H9 (cell line): Measurements from ENCODE around the gene PIAS4. TPM values are rescaled to one million over a fixed set of nuclear protein-coding genes. Genes with fewer than 3 reads are reported as not detected.

ENCODE experiments used
- DNase-seq: peaks from one replicate; pipeline ENCODE4 v3.0.0-alpha.2; 2017
- H2AFZ ChIP-seq: one replicate; pipeline ENCODE4 v1.6.1; 2013; ENCODE audit warnings: mild to moderate bottlenecking, low read length, control low read depth, moderate library complexity
- H2AK5ac ChIP-seq: 2 replicates; pipeline ENCODE4 v1.6.1; 2013; ENCODE audit warnings: low read length, control low read depth, mixed read lengths; ENCODE audit not compliant: insufficient read length
- H2BK120ac ChIP-seq: one replicate; pipeline ENCODE4 v1.6.1; 2013; ENCODE audit warnings: low read depth, mild to moderate bottlenecking, low read length, control low read depth, inconsistent platforms; ENCODE audit not compliant: poor library complexity, severe bottlenecking
- H2BK12ac ChIP-seq: 2 replicates; pipeline ENCODE4 v1.6.1; 2013; ENCODE audit warnings: low read length, control low read depth, mixed read lengths, low read depth; ENCODE audit not compliant: insufficient read length
- H2BK15ac ChIP-seq: 2 replicates; pipeline ENCODE4 v1.6.1; 2013; ENCODE audit warnings: low read depth, low read length, control low read depth
- H2BK20ac ChIP-seq: one replicate; pipeline ENCODE4 v1.6.1; 2013; ENCODE audit warnings: low read depth, mild to moderate bottlenecking, low read length, control low read depth, inconsistent platforms; ENCODE audit not compliant: poor library complexity, severe bottlenecking
- H2BK5ac ChIP-seq: 2 replicates; pipeline ENCODE4 v1.6.1; 2013; ENCODE audit warnings: low read length, control low read depth, mixed read lengths; ENCODE audit not compliant: insufficient read length
- H3K14ac ChIP-seq: 2 replicates; pipeline ENCODE4 v1.6.1; 2013; ENCODE audit warnings: low read length, control low read depth; ENCODE audit not compliant: insufficient read depth
- H3K18ac ChIP-seq: 2 replicates; pipeline ENCODE4 v1.6.1; 2013; ENCODE audit warnings: low read depth, mild to moderate bottlenecking, mixed read lengths, low read length, control low read depth; ENCODE audit not compliant: insufficient read length
- H3K23ac ChIP-seq: 2 replicates; pipeline ENCODE4 v1.6.1; 2013; ENCODE audit warnings: low read length, control low read depth, mixed read lengths, low read depth; ENCODE audit not compliant: insufficient read length
- H3K23me2 ChIP-seq: 2 replicates; pipeline ENCODE4 v1.6.1; 2013; ENCODE audit warnings: low read depth, mild to moderate bottlenecking, mixed read lengths, low read length, control low read depth; ENCODE audit not compliant: insufficient read length, poor library complexity, severe bottlenecking
- H3K27ac ChIP-seq: 2 replicates; pipeline ENCODE4 v1.5.1; 2013; ENCODE audit warnings: low read length, control low read depth, mixed read lengths, low read depth; ENCODE audit not compliant: insufficient read length
- H3K27me3 ChIP-seq: 2 replicates; pipeline ENCODE4 v1.6.1; 2013; ENCODE audit warnings: low read length, control low read depth, inconsistent platforms; ENCODE audit not compliant: insufficient read depth
- H3K4ac ChIP-seq: 2 replicates; pipeline ENCODE4 v1.6.1; 2013; ENCODE audit warnings: low read depth, mild to moderate bottlenecking, control low read depth, inconsistent platforms, low read length, moderate library complexity
- H3K4me1 ChIP-seq: 2 replicates; pipeline ENCODE4 v1.6.1; 2013; ENCODE audit warnings: low read length, control low read depth, inconsistent platforms; ENCODE audit not compliant: insufficient read depth
- H3K4me2 ChIP-seq: 2 replicates; pipeline ENCODE4 v1.6.1; 2013; ENCODE audit warnings: low read length, control low read depth, mixed read lengths; ENCODE audit not compliant: insufficient read length, insufficient read depth
- H3K56ac ChIP-seq: 2 replicates; pipeline ENCODE4 v1.6.1; 2013; ENCODE audit warnings: low read depth, mild to moderate bottlenecking, mixed read lengths, low read length, control low read depth; ENCODE audit not compliant: insufficient read length
- H3K79me1 ChIP-seq: 2 replicates; pipeline ENCODE4 v1.6.1; 2013; ENCODE audit warnings: low read depth, mild to moderate bottlenecking, moderate library complexity, low read length, control low read depth, inconsistent platforms; ENCODE audit not compliant: insufficient read depth, poor library complexity, severe bottlenecking
- H3K79me2 ChIP-seq: 2 replicates; pipeline ENCODE4 v1.6.1; 2013; ENCODE audit warnings: low read length, control low read depth, inconsistent platforms; ENCODE audit not compliant: insufficient read depth
- H3K9ac ChIP-seq: 2 replicates; pipeline ENCODE4 v1.6.1; 2013; ENCODE audit warnings: low read length, control low read depth, mixed read lengths; ENCODE audit not compliant: insufficient read length; ENCODE audit errors: extremely low read depth
- H3K9me3 ChIP-seq: one replicate; pipeline ENCODE4 v1.6.1; 2013; ENCODE audit warnings: low read depth, low read length, inconsistent platforms; ENCODE audit not compliant: control insufficient read depth
- H3T11ph ChIP-seq: one replicate; pipeline ENCODE4 v1.6.1; 2013; ENCODE audit warnings: mild to moderate bottlenecking, low read length, control low read depth, inconsistent platforms
- H4K20me1 ChIP-seq: one replicate; pipeline ENCODE4 v1.6.1; 2013; ENCODE audit not compliant: control insufficient read depth, insufficient read length, insufficient read depth
- H4K5ac ChIP-seq: 2 replicates; pipeline ENCODE4 v1.6.1; 2013; ENCODE audit warnings: low read depth, mild to moderate bottlenecking, mixed read lengths, low read length, control low read depth; ENCODE audit not compliant: insufficient read length
- H4K8ac ChIP-seq: replicated peaks from 2 replicates; pipeline ENCODE4 v1.6.1; 2013; ENCODE audit warnings: low read length, control low read depth, mixed read lengths, low read depth; ENCODE audit not compliant: insufficient read length
- H4K91ac ChIP-seq: 2 replicates; pipeline ENCODE4 v1.6.1; 2013; ENCODE audit warnings: low read depth, mild to moderate bottlenecking, moderate library complexity, mixed read lengths, low read length, control low read depth; ENCODE audit not compliant: insufficient read length
- H3K27ac Mint-ChIP-seq, 3 experiments: 2 replicates in 2 of 3; 3 replicates in 1 of 3; pipeline ENCODE4 v1.8.0; 2020 to 2021; ENCODE audit warnings: mixed read lengths in 3 of 3, mild to moderate bottlenecking in 1 of 3, moderate library complexity in 1 of 3
- H3K27me3 Mint-ChIP-seq: 2 replicates; pipeline ENCODE4 v1.8.0; 2021; ENCODE audit warnings: low read depth, mild to moderate bottlenecking, moderate library complexity, mixed read lengths
- H3K36me3 Mint-ChIP-seq, 3 experiments: 2 replicates in 2 of 3; 3 replicates in 1 of 3; pipeline ENCODE4 v1.8.0; 2020 to 2021; ENCODE audit warnings: low read depth in 3 of 3, mixed read lengths in 3 of 3; ENCODE audit not compliant: insufficient read depth in 1 of 3
- H3K4me1 Mint-ChIP-seq, 2 experiments: 2 replicates each; pipeline ENCODE4 v1.8.0; 2020; ENCODE audit warnings: mixed read lengths in 2 of 2
- H3K4me3 Mint-ChIP-seq, 2 experiments: 2 replicates in 1 of 2; 3 replicates in 1 of 2; pipeline ENCODE4 v1.8.0; 2020 to 2021; ENCODE audit warnings: mild to moderate bottlenecking in 2 of 2, mixed read lengths in 2 of 2, moderate library complexity in 1 of 2
- H3K9me3 Mint-ChIP-seq, 2 experiments: 2 replicates in 1 of 2; 3 replicates in 1 of 2; pipeline ENCODE4 v1.8.0; 2020; ENCODE audit warnings: mild to moderate bottlenecking in 2 of 2, mixed read lengths in 2 of 2, moderate library complexity in 1 of 2
- CTCF ChIP-seq: fragments of 200-600 bp; sonication (generic); conservative IDR thresholded peaks from 3 replicates; pipeline ENCODE4 v1.8.0; 2021; ENCODE audit warnings: antibody characterized with exemption, mild to moderate bottlenecking
- WGBS: extraction: QIAGEN DNeasy Blood & Tissue Kit; methylation state at CpG from one replicate; pipeline ENCODE4 v1.1.7; 2013; ENCODE audit warnings: missing lambda C conversion rate, low lambda C conversion rate, mixed read lengths; ENCODE audit not compliant: insufficient read length; ENCODE audit errors: extremely low coverage; 5-methylcytosine and 5-hydroxymethylcytosine counted together
- total RNA-seq: library from RNA; stranded (reverse); gene quantifications from 2 replicates; pipeline ENCODE4 v1.2.1, GENCODE V29; 2021

The PIAS4 gene
- total RNA-seq, 1 experiment from 2014 or later, result 52.0 TPM

DNA sequence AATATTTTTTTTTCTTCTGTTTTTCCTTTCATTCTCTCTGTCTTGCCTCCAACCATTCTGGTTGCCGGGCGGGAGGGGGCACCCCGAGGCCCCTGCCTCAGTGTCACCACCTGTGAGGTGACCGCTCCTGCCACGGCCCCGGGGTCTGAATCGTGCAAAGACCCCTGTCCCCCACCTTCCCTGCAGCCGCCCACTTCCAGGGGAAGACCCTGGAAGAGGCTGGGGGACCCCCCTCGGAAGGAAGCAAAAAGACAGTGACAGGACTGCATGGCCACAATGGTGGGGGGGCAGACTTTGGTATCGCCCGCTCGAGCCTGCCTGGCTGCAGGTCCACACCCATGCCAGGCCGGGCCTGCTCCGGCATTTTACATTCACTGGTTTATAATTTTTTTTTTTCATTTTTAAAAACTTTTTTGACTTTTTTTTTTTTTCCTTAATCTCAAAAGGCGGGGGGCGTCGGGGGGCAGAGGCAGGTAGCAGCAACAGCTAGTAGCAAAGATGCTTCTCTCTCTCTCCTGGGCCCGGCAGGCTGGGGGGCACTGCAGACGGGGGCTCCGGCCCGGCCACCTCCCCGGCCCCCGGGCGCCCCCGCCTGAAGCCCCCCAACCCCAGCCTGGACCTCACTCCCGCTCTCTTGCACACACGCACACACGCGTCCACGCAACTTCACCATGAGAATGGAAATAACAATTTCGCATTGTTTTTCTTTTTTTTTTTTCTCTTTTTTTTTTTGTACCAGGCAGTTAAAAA lies 36.6 kb downstream of the PIAS4 start:
- H3K4me1 ChIP-seq, result no peaks in the 10 kb centered on the region
- WGBS, result no CpG with 5 or more reads among the region's 31 CpGs
- H3K27ac ChIP-seq, result no peak overlapping the region
- no peak overlapping the region for H2BK12ac ChIP-seq
- Mint-ChIP-seq H3K27me3 (peaks cover 3% of the 10 kb centered on the region; the same call in 1 of the 2 replicates), H3K4me1 (peaks cover 0 to 14% of the 10 kb centered on the region in 2 experiments; a peak in 2 of 4 replicates), H3K9me3 (no peaks in the 10 kb centered on the region; a peak in 1 of 5 replicates), H3K27ac (0 out of 7 replicates have a peak overlapping the region, but pooled peaks of 1 of the 3 experiments have one; percentile 53), H3K36me3 (peaks cover 3 to 19% (median 14%) of the 10 kb centered on the region in 3 experiments; a peak in 5 of 7 replicates), H3K4me3 (no peak overlapping the region)
- H3K79me2 ChIP-seq, result no peaks in the 10 kb centered on the region
- H3K23me2 ChIP-seq, result no peaks in the 10 kb centered on the region
- no peaks in the 10 kb centered on the region for H3K79me1 ChIP-seq
- H3K27me3 ChIP-seq, result no peaks in the 10 kb centered on the region
- no peaks in the 10 kb centered on the region for H3K9me3 ChIP-seq
- H3K9ac ChIP-seq, result no peak overlapping the region
- H2BK5ac ChIP-seq, result no peak overlapping the region
- H3K4me2 ChIP-seq, result no peak overlapping the region
- no peak overlapping the region for H3K23ac ChIP-seq
- no peak overlapping the region for H4K5ac ChIP-seq
- no peak overlapping the region for H2BK120ac ChIP-seq
- no peak overlapping the region for H4K8ac ChIP-seq
- no peak overlapping the region for H3K4ac ChIP-seq
- no peak overlapping the region for H3T11ph ChIP-seq
- no peak overlapping the region for H2AK5ac ChIP-seq
- DNase-seq, result no peak
- TF ChIP-seq CTCF, result no peak
- no peak overlapping the region for H3K56ac ChIP-seq
- no peak overlapping the region for H2BK20ac ChIP-seq
- no peak overlapping the region for H2AFZ ChIP-seq
- no peak overlapping the region for H2BK15ac ChIP-seq
- H3K18ac ChIP-seq, result no peak overlapping the region
- no peak overlapping the region for H4K91ac ChIP-seq
- H3K14ac ChIP-seq, result no peak overlapping the region
- no peaks in the 10 kb centered on the region for H4K20me1 ChIP-seq
